Heart left ventricle (tissue), 16 donors: ENCODE results near the gene RNF135. TPM values are rescaled to one million over a fixed set of nuclear protein-coding genes. Genes with fewer than 3 reads are reported as not detected.

ENCODE experiments used
- ATAC-seq, 4 donors: fragments of 200-7000 bp; cut with Tn5 transposase; one replicate each; pipeline ENCODE4 v1.9.1; 2020 to 2022; ENCODE audit warnings: moderate library complexity in 4 of 4, mild to moderate bottlenecking in 3 of 4, moderate number of reproducible peaks in 1 of 4
- DNase-seq, 5 donors: peaks; one replicate each; pipeline ENCODE4 v3.0.0-alpha.2; 2020
- H3K27ac ChIP-seq, 12 donors: fragments of 200-600 bp; sonication (generic) in 4 of 12; one replicate each; pipeline versions ENCODE4 v1.5.0 to v1.8.0; 2016 to 2022; ENCODE audit warnings: mild to moderate bottlenecking in 2 of 12
- H3K27me3 ChIP-seq, 9 donors: fragments of 200-600 bp; sonication (generic) in 2 of 9; one replicate each; pipeline versions ENCODE4 v1.5.1 to v1.8.0; 2016 to 2022; ENCODE audit warnings: mild to moderate bottlenecking in 3 of 9
- H3K36me3 ChIP-seq, 9 donors: fragments of 200-600 bp; sonication (generic) in 2 of 9; one replicate each; pipeline versions ENCODE4 v1.5.0 to v1.8.0; 2018 to 2022; ENCODE audit warnings: mild to moderate bottlenecking in 2 of 9
- H3K4me1 ChIP-seq, 12 donors: fragments of 200-600 bp; sonication (generic) in 4 of 12; one replicate each; pipeline versions ENCODE4 v1.5.0 to v1.8.0; 2016 to 2022; ENCODE audit warnings: mild to moderate bottlenecking in 3 of 12
- H3K4me3 ChIP-seq, 12 donors: fragments of 200-600 bp; sonication (generic) in 4 of 12; one replicate each; pipeline versions ENCODE4 v1.5.0 to v1.8.0; 2017 to 2022; ENCODE audit warnings: mild to moderate bottlenecking in 9 of 12, moderate library complexity in 4 of 12
- H3K9me3 ChIP-seq, 12 donors: fragments of 200-600 bp; sonication (generic) in 4 of 12; one replicate each; pipeline versions ENCODE4 v1.5.0 to v1.8.0; 2016 to 2022; ENCODE audit warnings: mild to moderate bottlenecking in 1 of 12
- POLR2A ChIP-seq, 2 donors: fragments of 450-650 bp; IDR thresholded peaks; one replicate each; pipeline ENCODE4 v1.6.1; 2017; ENCODE audit warnings: antibody characterized with exemption in 2 of 2, mild to moderate bottlenecking in 2 of 2, moderate library complexity in 2 of 2
- WGBS, 4 donors: extraction: QIAGEN DNeasy Blood & Tissue Kit in 2 of 4; methylation state at CpG; one replicate each; pipeline versions ENCODE4 v1.1.5 to v1.1.7; 2013 to 2018; 5-methylcytosine and 5-hydroxymethylcytosine counted together
- intact Hi-C, 10 donors: fragments of 100-400 bp; cut with DNase I; formaldehyde crosslinking; loops; one replicate each; pipeline versions ENCODE4 v1.11.1 to v1.14.2; 2022
- polyA plus RNA-seq, 2 donors: library from polyadenylated mRNA; stranded (reverse); fragments of 200-250 nt; gene quantifications; one replicate each; pipeline ENCODE4 v1.2.3, GENCODE V29; 2013
- total RNA-seq, 9 donors: library from RNA; depleted of rRNA in 2 of 9; stranded (reverse); fragments of >200 nt in 2 of 9; fragmentation: NEBNext Ultra II Directional in 3 of 9; extraction: Animal tissue kit (Norgen Biotek cat#: 25700) in 3 of 9; gene quantifications; one replicate each; pipeline versions ENCODE4 v1.1.0 to v1.2.4, GENCODE V29; 2016 to 2023
- TF ChIP-seq, protein P1 (sequence below), 12 donors: fragments of 200-600 bp; sonication (generic) in 4 of 12; IDR thresholded peaks; one replicate each; pipeline versions ENCODE4 v1.5.0 to v1.8.0; 2018 to 2022; ENCODE audit warnings: antibody characterized with exemption in 12 of 12, mild to moderate bottlenecking in 5 of 12
- donor health status: ischemic (EF 13 %, LVEDD 7.1; RV severe dilation, severe dysfunction).
- donor health status: healthy with polysubstance abuse.
- donor health status: DM: no; HTN: yes; CAD: no.
- donor health status: DM: no; HTN: no; CAD: no.
- donor health status: ischemic (EF 25% LVEDD 6.9; RV normal size, moderate dysfunction).
- donor health status: ischemic (EF 25% LVEDD 5.7; RV mildly dilated, moderate dysfunction).
- donor health status: healthy.
- donor health status: DM: yes; HTN: yes; CAD: no.
- donor health status: ischemic (EF 35%, LVEDD 5.7; RV mildly dilated, moderate dysfunction).
- donor health status: nonischemic (EF 11% LVEDD 7.7; RV severe dilation, severe dysfunction).
- donor health status: DM: yes; HTN: yes; CAD: no.
- donor health status: PGD.
- donor health status: ischemic (EF 29% LVEDD 5.4; RV normal size, mild dysfunction).
- donor health status: nonischemic (EF 23%, LVEDD 6.1; RV moderate dilation, normal function).

The RNF135 gene
- total and polyA plus RNA-seq, 11 donors, result 3.9 to 19.1 (median 5.0) TPM

- DNase-seq (peak in 1 of 5 donors; percentile 42), ATAC-seq (peak in 3 of 4 donors; percentile 24 to 53 (median 44))
- WGBS, 4 donors, result 80 to 86% (median 82%) methylated on average over 13 of the region's 13 CpGs
These were observed 31.7 kb upstream of the RNF135 start for GRCh38 chr17:30939051-30939689.

GRCh38 chr17:30942308-30943079, 28.3 kb upstream of the RNF135 start:
- WGBS, 4 donors, result 70 to 74% (median 72%) methylated on average over 4 of the region's 4 CpGs
- no peak overlapping the region for H3K27ac ChIP-seq
- H3K4me3 ChIP-seq, result no peak overlapping the region
- ATAC-seq (no peak), DNase-seq (no peak)
- H3K36me3 ChIP-seq, result peaks cover 0 to 78% (median 0%) of the 10 kb centered on the region in 9 donors
- no peaks in the 10 kb centered on the region for H3K9me3 ChIP-seq
- intact Hi-C loops, result no loop called here
- H3K4me1 ChIP-seq, result peaks cover 0 to 15% (median 0%) of the 10 kb centered on the region in 12 donors
- no peaks in the 10 kb centered on the region for H3K27me3 ChIP-seq
- TF ChIP-seq, protein P1, sequence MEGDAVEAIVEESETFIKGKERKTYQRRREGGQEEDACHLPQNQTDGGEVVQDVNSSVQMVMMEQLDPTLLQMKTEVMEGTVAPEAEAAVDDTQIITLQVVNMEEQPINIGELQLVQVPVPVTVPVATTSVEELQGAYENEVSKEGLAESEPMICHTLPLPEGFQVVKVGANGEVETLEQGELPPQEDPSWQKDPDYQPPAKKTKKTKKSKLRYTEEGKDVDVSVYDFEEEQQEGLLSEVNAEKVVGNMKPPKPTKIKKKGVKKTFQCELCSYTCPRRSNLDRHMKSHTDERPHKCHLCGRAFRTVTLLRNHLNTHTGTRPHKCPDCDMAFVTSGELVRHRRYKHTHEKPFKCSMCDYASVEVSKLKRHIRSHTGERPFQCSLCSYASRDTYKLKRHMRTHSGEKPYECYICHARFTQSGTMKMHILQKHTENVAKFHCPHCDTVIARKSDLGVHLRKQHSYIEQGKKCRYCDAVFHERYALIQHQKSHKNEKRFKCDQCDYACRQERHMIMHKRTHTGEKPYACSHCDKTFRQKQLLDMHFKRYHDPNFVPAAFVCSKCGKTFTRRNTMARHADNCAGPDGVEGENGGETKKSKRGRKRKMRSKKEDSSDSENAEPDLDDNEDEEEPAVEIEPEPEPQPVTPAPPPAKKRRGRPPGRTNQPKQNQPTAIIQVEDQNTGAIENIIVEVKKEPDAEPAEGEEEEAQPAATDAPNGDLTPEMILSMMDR (IDR thresholded peaks at IDR 0.05), result no peak
- TF ChIP-seq POLR2A (IDR thresholded peaks at IDR 0.05), result no peak

More at GRCh38 chr17:30939051-30939689, 31.7 kb upstream of the RNF135 start:
- Histone ChIP-seq H3K27ac (peak overlapping the region in 7 of 12 donors; percentile 24 to 82 (median 34)), H3K36me3 (peaks cover 0 to 75% (median 0%) of the 10 kb centered on the region in 9 donors), H3K9me3 (no peaks in the 10 kb centered on the region), H3K27me3 (no peaks in the 10 kb centered on the region), H3K4me3 (no peak overlapping the region), H3K4me1 (peaks cover 0 to 16% (median 0%) of the 10 kb centered on the region in 12 donors)
- intact Hi-C loops, result no loop called here
- TF ChIP-seq, protein P1 (IDR thresholded peaks at IDR 0.05), result no peak
- TF ChIP-seq POLR2A (IDR thresholded peaks at IDR 0.05), result no peak

- TF ChIP-seq, protein P1 (IDR thresholded peaks at IDR 0.05), result no peak
- TF ChIP-seq POLR2A (IDR thresholded peaks at IDR 0.05), result no peak
- H3K4me1 ChIP-seq, result peaks cover 0 to 30% (median 4%) of the 10 kb centered on the region in 12 donors
- 96 to 98% (median 97%) methylated on average over 5 of the region's 5 CpGs for WGBS, 4 donors
- no peaks in the 10 kb centered on the region for H3K9me3 ChIP-seq
- DNase-seq (no peak), ATAC-seq (no peak)
- H3K36me3 ChIP-seq, result peaks cover 0 to 60% (median 0%) of the 10 kb centered on the region in 9 donors
- H3K4me3 ChIP-seq, result no peak overlapping the region
- peak overlapping the region in 1 of 12 donors; percentile 4 for H3K27ac ChIP-seq
- no peaks in the 10 kb centered on the region for H3K27me3 ChIP-seq
- intact Hi-C loops, result no loop called here
These were observed 23.0 kb upstream of the RNF135 start for GRCh38 chr17:30947796-30948195.

- no peak overlapping the region for H3K4me3 ChIP-seq
- DNase-seq, result no peak
- H3K4me1 ChIP-seq, result peaks cover 0 to 49% (median 5%) of the 10 kb centered on the region in 12 donors
- intact Hi-C loops, result no loop called here
- H3K36me3 ChIP-seq, result peaks cover 0 to 38% (median 0%) of the 10 kb centered on the region in 9 donors
- no peaks in the 10 kb centered on the region for H3K27me3 ChIP-seq
- WGBS, 4 donors, result 85 to 91% (median 87%) methylated on average over 5 of the region's 5 CpGs
- peak overlapping the region in 10 of 12 donors; percentile 1 to 94 (median 49) for H3K27ac ChIP-seq
- no peak for TF ChIP-seq POLR2A (IDR thresholded peaks at IDR 0.05)
- TF ChIP-seq, protein P1 (IDR thresholded peaks at IDR 0.05), result no peak
- ATAC-seq, result no peak
- H3K9me3 ChIP-seq, result no peaks in the 10 kb centered on the region
These were observed 20.6 kb upstream of the RNF135 start for GRCh38 chr17:30950189-30950588.
